B cell (primary cell): ENCODE results near the gene TLE3. TPM values are rescaled to one million over a fixed set of nuclear protein-coding genes. Genes with fewer than 3 reads are reported as not detected.

Experiments
- ATAC-seq: fragments of 200-7000 bp; cut with Tn5 transposase; one replicate; pipeline ENCODE4 v1.10.0; 2021; ENCODE audit warnings: low read depth, mild to moderate bottlenecking, moderate number of reproducible peaks, moderate library complexity
- CTCF ChIA-PET: fragments of 350-600 bp; sonication (Branson Sonifier 250); formaldehyde crosslinking; loops from one replicate; lab custom pipeline; 2021; ENCODE audit warnings: antibody characterized with exemption, inconsistent platforms; lab: Charles Lee
- POLR2A ChIA-PET: fragments of 350-600 bp; sonication (Branson Sonifier 250); formaldehyde crosslinking; loops from one replicate; lab custom pipeline; 2021; ENCODE audit warnings: antibody characterized with exemption; lab: Charles Lee
- DNase-seq: peaks from one replicate; pipeline ENCODE4 v3.0.0; 2013
- H2AFZ ChIP-seq: 2 replicates; pipeline ENCODE4 v1.6.1; 2012; ENCODE audit warnings: mild to moderate bottlenecking, low read depth, low read length; ENCODE audit not compliant: insufficient read depth, poor library complexity, severe bottlenecking
- H3K27ac ChIP-seq, 2 donors: 1 replicate in 1 of 2; 2 replicates in 1 of 2; pipeline ENCODE4 v1.5.1; 2012 to 2013; ENCODE audit warnings: low read length in 2 of 2, mild to moderate bottlenecking in 2 of 2, moderate library complexity in 1 of 2
- H3K27me3 ChIP-seq, 4 experiments: fragments of 200-600 bp in 1 of 4; sonication (generic) in 1 of 4; replicated peaks in 1 of 4; 1 replicate in 2 of 4; 2 replicates in 2 of 4; pipeline versions ENCODE4 v1.6.1 to v1.7.0; 2013 to 2016; ENCODE audit warnings: low read length in 3 of 4, mild to moderate bottlenecking in 2 of 4, mixed read lengths in 1 of 4, moderate library complexity in 1 of 4; ENCODE audit not compliant: insufficient read depth in 4 of 4, control insufficient read depth in 3 of 4; ENCODE audit errors: control extremely low read depth in 1 of 4
- H3K36me3 ChIP-seq, 2 experiments: replicated peaks in 1 of 2; 1 replicate in 1 of 2; 2 replicates in 1 of 2; pipeline versions ENCODE4 v1.6.1 to v1.7.1; 2013; ENCODE audit warnings: low read length in 1 of 2; ENCODE audit not compliant: insufficient read depth in 2 of 2, control insufficient read depth in 1 of 2; ENCODE audit errors: control extremely low read depth in 1 of 2, extremely low read depth in 1 of 2
- H3K4me1 ChIP-seq, 2 donors: fragments of 200-600 bp in 1 of 2; sonication (generic) in 1 of 2; 1 replicate in 1 of 2; 2 replicates in 1 of 2; pipeline versions ENCODE4 v1.5.1 to v1.6.1; 2013 to 2017; ENCODE audit warnings: low read length in 2 of 2; ENCODE audit not compliant: control insufficient read depth in 2 of 2, insufficient read depth in 2 of 2
- H3K4me2 ChIP-seq: replicated peaks from 2 replicates; pipeline ENCODE3; 2012; ENCODE audit warnings: mild to moderate bottlenecking, low read depth, low read length; ENCODE audit not compliant: poor library complexity, severe bottlenecking
- H3K4me3 ChIP-seq, 5 experiments: fragments of 200-600 bp in 1 of 5; sonication (generic) in 1 of 5; 1 replicate in 3 of 5; 2 replicates in 2 of 5; pipeline versions ENCODE4 v1.5.1 to v1.7.0; 2011 to 2016; ENCODE audit warnings: low read length in 4 of 5, mild to moderate bottlenecking in 4 of 5, low read depth in 2 of 5, control low read depth in 1 of 5, moderate library complexity in 1 of 5; ENCODE audit not compliant: insufficient read depth in 1 of 5; ENCODE audit errors: control extremely low read depth in 1 of 5, extremely low read depth in 1 of 5
- H3K79me2 ChIP-seq: fragments of 200-600 bp; sonication (generic); one replicate; pipeline ENCODE4 v1.6.0; 2016; ENCODE audit warnings: low read length; ENCODE audit not compliant: control insufficient read depth, insufficient read depth
- H3K9ac ChIP-seq: fragments of 200-600 bp; sonication (generic); 2 replicates; pipeline ENCODE4 v1.6.1; 2017; ENCODE audit warnings: mild to moderate bottlenecking, low read length, moderate library complexity
- H3K9me3 ChIP-seq, 3 donors: one replicate each; pipeline versions ENCODE4 v1.6.1 to v1.7.1; 2013; ENCODE audit warnings: low read length in 2 of 3; ENCODE audit not compliant: control insufficient read depth in 2 of 3, insufficient read depth in 1 of 3; ENCODE audit errors: control extremely low read depth in 1 of 3
- H4K20me1 ChIP-seq: 2 replicates; pipeline ENCODE4 v1.6.0; 2012; ENCODE audit warnings: mild to moderate bottlenecking, low read length; ENCODE audit not compliant: insufficient read depth, control insufficient read depth, poor library complexity, severe bottlenecking
- H3K27ac Mint-ChIP-seq: one replicate; pipeline ENCODE4 v1.8.0; 2021; ENCODE audit warnings: mixed read lengths
- H3K27me3 Mint-ChIP-seq: one replicate; pipeline ENCODE4 v1.8.0; 2021; ENCODE audit warnings: mixed read lengths
- H3K4me1 Mint-ChIP-seq: one replicate; pipeline ENCODE4 v1.8.0; 2021; ENCODE audit warnings: mixed read lengths
- H3K4me3 Mint-ChIP-seq: one replicate; pipeline ENCODE4 v1.8.0; 2021; ENCODE audit warnings: mixed read lengths
- H3K9me3 Mint-ChIP-seq: one replicate; pipeline ENCODE4 v1.8.0; 2022; ENCODE audit warnings: mixed read lengths; ENCODE audit not compliant: insufficient read depth
- EZH2 ChIP-seq: IDR thresholded peaks from 2 replicates; pipeline ENCODE4 v1.6.1; 2012; ENCODE audit warnings: borderline replicate concordance, low read depth, mild to moderate bottlenecking, moderate library complexity, low read length; ENCODE audit not compliant: insufficient read depth, poor library complexity, severe bottlenecking
- WGBS: methylation state at CpG from one replicate; pipeline ENCODE4 v1.1.5; 2013; ENCODE audit warnings: missing lambda C conversion rate; ENCODE audit not compliant: insufficient coverage; 5-methylcytosine and 5-hydroxymethylcytosine counted together
- intact Hi-C: fragments of 100-400 bp; cut with micrococcal nuclease; formaldehyde crosslinking; loops from one replicate; pipeline ENCODE4 v1.10.0; 2022
- polyA plus RNA-seq: library from polyadenylated mRNA; depleted of rRNA; stranded (reverse); fragments of >200 nt; gene quantifications from 2 replicates; pipeline ENCODE4 v1.2.3, GENCODE V29; 2012
- total RNA-seq, 2 donors: library from RNA; stranded (reverse); fragments of 120-200 nt in 1 of 2; gene quantifications; 1 replicate in 1 of 2; 2 replicates in 1 of 2; pipeline versions ENCODE4 v1.2.3 to v1.2.4, GENCODE V29; 2013 to 2022
- TF ChIP-seq, protein P1 (sequence below): fragments of 200-600 bp; IDR thresholded peaks from one replicate; pipeline ENCODE4 v1.8.0; 2022; ENCODE audit warnings: antibody characterized with exemption, mild to moderate bottlenecking

Gene TLE3
- total and polyA plus RNA-seq, 2 donors (not counting 1 experiment from before 2014, with no cell fraction given) = 187 to 278 TPM

DNA sequence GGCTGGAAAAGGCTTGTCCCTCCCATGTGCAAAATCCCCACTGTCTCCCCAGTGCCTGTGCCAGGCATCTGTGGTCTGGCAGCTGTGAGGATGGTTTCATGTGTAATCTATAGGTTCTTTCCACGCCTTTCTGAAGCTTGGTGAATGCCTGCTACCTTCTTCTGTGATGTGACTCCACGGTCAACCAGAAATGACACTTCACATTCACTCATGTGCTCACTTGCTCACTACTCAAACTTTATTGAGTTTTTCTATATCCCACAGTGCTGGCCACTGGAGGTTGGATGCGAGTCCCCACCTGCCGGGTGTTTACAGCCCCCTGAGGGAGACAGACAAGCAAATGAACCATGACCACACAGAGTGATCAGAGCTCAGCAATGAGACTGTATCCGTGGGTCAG is 27.9 kb upstream of the TLE3 start:
- Histone ChIP-seq H3K9ac (no peak overlapping the region), H3K4me2 (no peak overlapping the region), H3K36me3 (no peaks in the 10 kb centered on the region), H3K4me3 (no peak overlapping the region), H3K27ac (no peak overlapping the region), H3K9me3 (peaks cover 0 to 6% (median 0%) of the 10 kb centered on the region in 3 donors), H3K27me3 (peaks cover 0 to 13% (median 5%) of the 10 kb centered on the region in 4 experiments), H3K79me2 (no peaks in the 10 kb centered on the region), H3K4me1 (no peaks in the 10 kb centered on the region), H2AFZ (no peak overlapping the region), H4K20me1 (no peaks in the 10 kb centered on the region)
- POLR2A ChIA-PET = no interaction called here
- CTCF ChIA-PET = no interaction called here
- intact Hi-C loops = no loop called here
- no peak for DNase-seq
- no peak overlapping the region for H3K4me3 Mint-ChIP-seq
- TF ChIP-seq, protein P1, sequence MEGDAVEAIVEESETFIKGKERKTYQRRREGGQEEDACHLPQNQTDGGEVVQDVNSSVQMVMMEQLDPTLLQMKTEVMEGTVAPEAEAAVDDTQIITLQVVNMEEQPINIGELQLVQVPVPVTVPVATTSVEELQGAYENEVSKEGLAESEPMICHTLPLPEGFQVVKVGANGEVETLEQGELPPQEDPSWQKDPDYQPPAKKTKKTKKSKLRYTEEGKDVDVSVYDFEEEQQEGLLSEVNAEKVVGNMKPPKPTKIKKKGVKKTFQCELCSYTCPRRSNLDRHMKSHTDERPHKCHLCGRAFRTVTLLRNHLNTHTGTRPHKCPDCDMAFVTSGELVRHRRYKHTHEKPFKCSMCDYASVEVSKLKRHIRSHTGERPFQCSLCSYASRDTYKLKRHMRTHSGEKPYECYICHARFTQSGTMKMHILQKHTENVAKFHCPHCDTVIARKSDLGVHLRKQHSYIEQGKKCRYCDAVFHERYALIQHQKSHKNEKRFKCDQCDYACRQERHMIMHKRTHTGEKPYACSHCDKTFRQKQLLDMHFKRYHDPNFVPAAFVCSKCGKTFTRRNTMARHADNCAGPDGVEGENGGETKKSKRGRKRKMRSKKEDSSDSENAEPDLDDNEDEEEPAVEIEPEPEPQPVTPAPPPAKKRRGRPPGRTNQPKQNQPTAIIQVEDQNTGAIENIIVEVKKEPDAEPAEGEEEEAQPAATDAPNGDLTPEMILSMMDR = no peak
- H3K9me3 Mint-ChIP-seq = no peaks in the 10 kb centered on the region
- ATAC-seq = no peak
- WGBS = 77% methylated on average over 5 of the region's 5 CpGs
- peaks cover 3% of the 10 kb centered on the region for H3K4me1 Mint-ChIP-seq
- no peak overlapping the region for H3K27ac Mint-ChIP-seq
- peaks cover 27% of the 10 kb centered on the region for H3K27me3 Mint-ChIP-seq

GRCh38 chr15:70121624-70122302 is 24.0 kb upstream of the TLE3 start:
- H3K9ac ChIP-seq = no peak overlapping the region
- H2AFZ ChIP-seq = no peak overlapping the region
- no peaks in the 10 kb centered on the region for H3K79me2 ChIP-seq
- H3K4me1 ChIP-seq = no peaks in the 10 kb centered on the region
- H3K4me3 ChIP-seq = no peak overlapping the region
- ChIA-PET POLR2A (no interaction called here), CTCF (no interaction called here)
- Mint-ChIP-seq H3K4me1 (peaks cover 3% of the 10 kb centered on the region), H3K9me3 (no peaks in the 10 kb centered on the region), H3K4me3 (no peak overlapping the region), H3K27ac (no peak overlapping the region), H3K27me3 (peaks cover 22% of the 10 kb centered on the region)
- no peak overlapping the region for H3K27ac ChIP-seq
- H3K9me3 ChIP-seq = peaks cover 0 to 3% (median 0%) of the 10 kb centered on the region in 3 donors
- intact Hi-C loops = no loop called here
- no peaks in the 10 kb centered on the region for H3K36me3 ChIP-seq
- DNase-seq = no peak
- ATAC-seq = no peak
- no peak for TF ChIP-seq EZH2
- TF ChIP-seq, protein P1 = no peak
- WGBS = 87% methylated on average over 6 of the region's 8 CpGs
- H3K4me2 ChIP-seq = no peak overlapping the region
- H3K27me3 ChIP-seq = peaks cover 0 to 17% (median 3%) of the 10 kb centered on the region in 4 experiments
- no peaks in the 10 kb centered on the region for H4K20me1 ChIP-seq
